Colonic mucosa (tissue), 4 donors: Measurements from ENCODE around the gene MED12L. TPM values are rescaled to one million over a fixed set of nuclear protein-coding genes. Genes with fewer than 3 reads are reported as not detected.

Source experiments
- DNase-seq: peaks from one replicate; pipeline ENCODE4 v3.0.0-alpha.2; 2020
- H3K27ac ChIP-seq: fragments of 200-600 bp; one replicate; pipeline ENCODE4 v1.8.0; 2021
- H3K27me3 ChIP-seq: fragments of 200-600 bp; one replicate; pipeline ENCODE4 v1.8.0; 2021
- H3K36me3 ChIP-seq: fragments of 200-600 bp; one replicate; pipeline ENCODE4 v1.8.0; 2021
- H3K4me1 ChIP-seq: fragments of 200-600 bp; one replicate; pipeline ENCODE4 v1.8.0; 2021; ENCODE audit warnings: mild to moderate bottlenecking
- H3K4me3 ChIP-seq: fragments of 200-600 bp; one replicate; pipeline ENCODE4 v1.8.0; 2021
- H3K9ac ChIP-seq, 2 donors: one replicate each; pipeline ENCODE4 v1.7.0; 2013; ENCODE audit warnings: control low read depth in 2 of 2, low read depth in 2 of 2, low read length in 2 of 2
- H3K9me3 ChIP-seq: fragments of 200-600 bp; one replicate; pipeline ENCODE4 v1.8.0; 2021
- CTCF ChIP-seq: fragments of 200-600 bp; IDR thresholded peaks from one replicate; pipeline ENCODE4 v1.8.0; 2022; ENCODE audit warnings: antibody characterized with exemption, mild to moderate bottlenecking
- intact Hi-C: fragments of 100-400 bp; cut with DNase I; formaldehyde crosslinking; loops from one replicate; pipeline ENCODE4 v1.14.1; 2022
- total RNA-seq, 2 donors: library from RNA; stranded (reverse); fragmentation: NEBNext Ultra II Directional in 1 of 2; extraction: Animal tissue kit (Norgen Biotek cat#: 25700) in 1 of 2; gene quantifications; one replicate each; pipeline ENCODE4 v1.2.1, GENCODE V29; 2021
- donor health status: healthy.
- donor health status: DM: no; HTN: no; CAD: no.
- donor health status: DM: no; HTN: no; CAD: no.

MED12L gene
- total RNA-seq, 2 donors from 2014 or later, result 0.32 to 1.3 TPM

- intact Hi-C loops, result no loop called here
- DNase-seq, result no peak
Measured at GRCh38 chr3:151285940-151286339, 200.5 kb downstream of the MED12L start.

GRCh38 chr3:151289445-151289844 lies 204.0 kb downstream of the MED12L start:
- Histone ChIP-seq H3K4me1 (no peaks in the 10 kb centered on the region), H3K36me3 (no peaks in the 10 kb centered on the region), H3K4me3 (no peak overlapping the region), H3K27me3 (no peaks in the 10 kb centered on the region), H3K27ac (no peak overlapping the region), H3K9ac (no peak overlapping the region), H3K9me3 (no peaks in the 10 kb centered on the region)
- intact Hi-C loops, result no loop called here
- no peak for TF ChIP-seq CTCF
- no peak for DNase-seq

More at GRCh38 chr3:151285940-151286339, 200.5 kb downstream of the MED12L start:
- TF ChIP-seq CTCF, result no peak
- Histone ChIP-seq H3K36me3 (no peaks in the 10 kb centered on the region), H3K9ac (no peak overlapping the region), H3K27me3 (no peaks in the 10 kb centered on the region), H3K4me3 (no peak overlapping the region), H3K27ac (no peak overlapping the region), H3K4me1 (no peaks in the 10 kb centered on the region), H3K9me3 (no peaks in the 10 kb centered on the region)

GRCh38 chr3:151290673-151291072 lies 205.2 kb downstream of the MED12L start:
- no peak overlapping the region for H3K27ac ChIP-seq
- H3K4me3 ChIP-seq, result no peak overlapping the region
- no peak for TF ChIP-seq CTCF
- H3K9ac ChIP-seq, result no peak overlapping the region
- no peaks in the 10 kb centered on the region for H3K9me3 ChIP-seq
- H3K36me3 ChIP-seq, result no peaks in the 10 kb centered on the region
- DNase-seq, result no peak
- H3K4me1 ChIP-seq, result no peaks in the 10 kb centered on the region
- no peaks in the 10 kb centered on the region for H3K27me3 ChIP-seq
- intact Hi-C loops, result no loop called here

GRCh38 chr3:151293127-151293526 lies 207.7 kb downstream of the MED12L start:
- no peaks in the 10 kb centered on the region for H3K9me3 ChIP-seq
- H3K36me3 ChIP-seq, result no peaks in the 10 kb centered on the region
- no peak overlapping the region for H3K9ac ChIP-seq
- no peak for TF ChIP-seq CTCF
- intact Hi-C loops, result no loop called here
- H3K27me3 ChIP-seq, result no peaks in the 10 kb centered on the region
- H3K4me1 ChIP-seq, result no peaks in the 10 kb centered on the region
- no peak overlapping the region for H3K27ac ChIP-seq
- no peak for DNase-seq
- H3K4me3 ChIP-seq, result no peak overlapping the region

GRCh38 chr3:151296226-151296625 lies 210.8 kb downstream of the MED12L start:
- H3K9ac ChIP-seq, result no peak overlapping the region
- H3K27me3 ChIP-seq, result no peaks in the 10 kb centered on the region
- H3K36me3 ChIP-seq, result no peaks in the 10 kb centered on the region
- no peak overlapping the region for H3K4me3 ChIP-seq
- no peak for TF ChIP-seq CTCF
- H3K9me3 ChIP-seq, result no peaks in the 10 kb centered on the region
- no peaks in the 10 kb centered on the region for H3K4me1 ChIP-seq
- no peak overlapping the region for H3K27ac ChIP-seq
- intact Hi-C loops, result no loop called here
- no peak for DNase-seq

- no peak for TF ChIP-seq CTCF
- Histone ChIP-seq H3K27ac (no peak overlapping the region), H3K4me1 (no peaks in the 10 kb centered on the region), H3K9ac (no peak overlapping the region), H3K36me3 (no peaks in the 10 kb centered on the region), H3K27me3 (no peaks in the 10 kb centered on the region), H3K4me3 (no peak overlapping the region), H3K9me3 (no peaks in the 10 kb centered on the region)
- no peak for DNase-seq
- intact Hi-C loops, result no loop called here
Measured at GRCh38 chr3:151297429-151297828, 212.0 kb downstream of the MED12L start.
